Measurements from ENCODE around the gene HRH2. TPM values are rescaled to one million over a fixed set of nuclear protein-coding genes. Genes with fewer than 3 reads are reported as not detected.

Gene HRH2
- total RNA-seq, 1 experiment from 2014 or later, result not detected

DNA sequence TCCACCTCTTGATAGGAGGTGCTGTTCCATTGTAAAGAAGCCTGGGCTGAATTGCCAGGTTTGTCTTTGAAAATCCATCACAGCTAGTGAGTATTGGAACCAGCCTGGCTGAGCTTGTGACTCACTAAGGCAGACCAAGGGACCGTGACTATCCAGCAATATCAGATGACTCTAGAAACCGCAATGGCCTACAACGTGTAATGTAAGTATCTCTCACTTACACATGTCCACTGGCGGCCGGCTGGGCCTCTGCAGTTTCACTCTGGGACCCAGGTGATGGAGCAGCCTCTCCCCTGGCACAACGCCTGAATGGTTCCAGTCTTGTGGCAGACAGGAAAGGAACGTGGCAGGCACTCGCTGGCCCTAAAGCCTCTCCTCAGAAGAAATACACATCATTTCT is 3.1 kb upstream of the HRH2 start:
- H3K4me1 ChIP-seq (replicated peaks; ENCODE audit: insufficient read depth), result no peaks in the 10 kb centered on the region
- H3K9me2 ChIP-seq (ENCODE audit: insufficient read depth), result no peaks in the 10 kb centered on the region
- no peak overlapping the region for H3K4me3 ChIP-seq
- H3K9me3 ChIP-seq (ENCODE audit: insufficient read depth, low read depth), result no peaks in the 10 kb centered on the region
- ChIA-PET CTCF (no interaction called here), POLR2A (ENCODE audit: unreplicated experiment) (no interaction called here)
- no peak overlapping the region for H3K4me2 ChIP-seq
- H3K27ac ChIP-seq, result no peak overlapping the region
- no peaks in the 10 kb centered on the region for H3K36me3 ChIP-seq (ENCODE audit: low read depth)
- no TSS peak for BruUV-seq (replicated peaks)
- H2AFZ ChIP-seq, result no peak overlapping the region
- TF ChIP-seq, protein P1, sequence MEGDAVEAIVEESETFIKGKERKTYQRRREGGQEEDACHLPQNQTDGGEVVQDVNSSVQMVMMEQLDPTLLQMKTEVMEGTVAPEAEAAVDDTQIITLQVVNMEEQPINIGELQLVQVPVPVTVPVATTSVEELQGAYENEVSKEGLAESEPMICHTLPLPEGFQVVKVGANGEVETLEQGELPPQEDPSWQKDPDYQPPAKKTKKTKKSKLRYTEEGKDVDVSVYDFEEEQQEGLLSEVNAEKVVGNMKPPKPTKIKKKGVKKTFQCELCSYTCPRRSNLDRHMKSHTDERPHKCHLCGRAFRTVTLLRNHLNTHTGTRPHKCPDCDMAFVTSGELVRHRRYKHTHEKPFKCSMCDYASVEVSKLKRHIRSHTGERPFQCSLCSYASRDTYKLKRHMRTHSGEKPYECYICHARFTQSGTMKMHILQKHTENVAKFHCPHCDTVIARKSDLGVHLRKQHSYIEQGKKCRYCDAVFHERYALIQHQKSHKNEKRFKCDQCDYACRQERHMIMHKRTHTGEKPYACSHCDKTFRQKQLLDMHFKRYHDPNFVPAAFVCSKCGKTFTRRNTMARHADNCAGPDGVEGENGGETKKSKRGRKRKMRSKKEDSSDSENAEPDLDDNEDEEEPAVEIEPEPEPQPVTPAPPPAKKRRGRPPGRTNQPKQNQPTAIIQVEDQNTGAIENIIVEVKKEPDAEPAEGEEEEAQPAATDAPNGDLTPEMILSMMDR (conservative IDR thresholded peaks at IDR 0.05), result no peak
- TF ChIP-seq EZH2 (IDR thresholded peaks at IDR 0.05; ENCODE audit: low read depth), result no peak
- H3K79me2 ChIP-seq (ENCODE audit: low read depth), result no peaks in the 10 kb centered on the region
- H3F3A ChIP-seq (ENCODE audit: insufficient read depth, low read depth), result no peaks in the 10 kb centered on the region
- H4K20me1 ChIP-seq (ENCODE audit: insufficient read depth), result no peaks in the 10 kb centered on the region
- intact Hi-C loops (cut with micrococcal nuclease; ENCODE audit: unreplicated experiment), result no loop called here
- H3K27me3 ChIP-seq (ENCODE audit: insufficient read depth, low read depth), result peaks cover 80% of the 10 kb centered on the region
- peak in 1 of 2 experiments; percentile 52 for DNase-seq

DNA sequence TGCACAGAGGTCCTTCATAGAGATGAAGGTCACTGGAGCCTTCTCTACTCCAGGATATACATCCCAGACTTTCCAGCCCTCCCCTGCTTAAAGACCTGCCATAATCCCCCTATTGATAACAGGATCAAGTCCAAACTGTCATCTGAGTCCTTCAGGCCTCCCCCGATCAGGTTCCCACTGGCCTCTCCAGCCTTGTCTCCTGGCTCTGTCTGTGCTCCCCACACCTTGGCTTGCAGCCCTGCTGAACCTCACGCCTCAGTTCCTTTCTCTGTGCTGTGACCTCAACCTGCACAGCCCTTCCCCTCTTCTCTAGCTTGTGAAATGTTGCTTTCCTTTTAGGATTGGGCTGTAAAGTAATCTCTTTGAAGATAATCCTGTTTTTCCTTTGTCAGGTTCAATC is 2.5 kb upstream of the HRH2 start:
- H3K9me2 ChIP-seq (ENCODE audit: insufficient read depth), result no peaks in the 10 kb centered on the region
- no peaks in the 10 kb centered on the region for H3K79me2 ChIP-seq (ENCODE audit: low read depth)
- no peaks in the 10 kb centered on the region for H3K36me3 ChIP-seq (ENCODE audit: low read depth)
- no peak overlapping the region for H3K27ac ChIP-seq
- H2AFZ ChIP-seq, result no peak overlapping the region
- no peak overlapping the region for H3K4me3 ChIP-seq
- DNase-seq, result no peak
- no peaks in the 10 kb centered on the region for H4K20me1 ChIP-seq (ENCODE audit: insufficient read depth)
- peaks cover 86% of the 10 kb centered on the region for H3K27me3 ChIP-seq (ENCODE audit: insufficient read depth, low read depth)
- CTCF ChIA-PET, result no interaction called here
- intact Hi-C loops (cut with micrococcal nuclease; ENCODE audit: unreplicated experiment), result no loop called here
- H3K9me3 ChIP-seq (ENCODE audit: insufficient read depth, low read depth), result no peaks in the 10 kb centered on the region
- no peaks in the 10 kb centered on the region for H3F3A ChIP-seq (ENCODE audit: insufficient read depth, low read depth)
- no peaks in the 10 kb centered on the region for H3K4me1 ChIP-seq (replicated peaks; ENCODE audit: insufficient read depth)
- POLR2A ChIA-PET (ENCODE audit: unreplicated experiment), result no interaction called here
- no peak overlapping the region for H3K4me2 ChIP-seq
- TF ChIP-seq EZH2 (IDR thresholded peaks at IDR 0.05; ENCODE audit: low read depth), result no peak
- TF ChIP-seq, protein P1 (conservative IDR thresholded peaks at IDR 0.05), result no peak
- no TSS peak for BruUV-seq (replicated peaks)

DNA sequence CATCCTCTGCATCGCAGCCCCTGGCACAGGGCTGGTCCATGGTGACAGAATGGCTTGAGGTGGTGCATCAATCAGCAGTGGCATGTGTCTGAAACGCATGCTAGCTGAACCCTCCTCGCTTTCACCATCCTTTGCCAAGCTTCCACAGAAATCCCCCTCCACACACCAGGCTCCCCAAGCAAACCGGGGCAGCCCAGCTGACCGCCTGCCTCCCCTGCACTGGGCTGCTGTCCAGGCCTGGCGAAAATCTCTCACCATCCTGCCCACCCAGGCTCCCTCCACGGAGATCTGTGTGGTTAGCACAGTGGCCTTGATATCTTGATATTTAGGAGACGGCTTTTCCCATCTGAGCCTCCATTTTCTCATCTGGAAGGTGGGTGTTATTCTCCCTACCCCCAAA is 905 bp upstream of the HRH2 start:
- no peaks in the 10 kb centered on the region for H3K36me3 ChIP-seq (ENCODE audit: low read depth)
- CTCF ChIA-PET, result no interaction called here
- intact Hi-C loops (cut with micrococcal nuclease; ENCODE audit: unreplicated experiment), result no loop called here
- no peak overlapping the region for H3K4me3 ChIP-seq
- no peaks in the 10 kb centered on the region for H3F3A ChIP-seq (ENCODE audit: insufficient read depth, low read depth)
- TF ChIP-seq, protein P1 (conservative IDR thresholded peaks at IDR 0.05), result no peak
- TF ChIP-seq EZH2 (IDR thresholded peaks at IDR 0.05; ENCODE audit: low read depth), result no peak
- H3K79me2 ChIP-seq (ENCODE audit: low read depth), result no peaks in the 10 kb centered on the region
- DNase-seq, result no peak
- POLR2A ChIA-PET (ENCODE audit: unreplicated experiment), result no interaction called here
- no peak overlapping the region for H3K27ac ChIP-seq
- no TSS peak for BruUV-seq (replicated peaks)
- no peaks in the 10 kb centered on the region for H4K20me1 ChIP-seq (ENCODE audit: insufficient read depth)
- H3K27me3 ChIP-seq (ENCODE audit: insufficient read depth, low read depth), result peaks cover 90% of the 10 kb centered on the region
- no peak overlapping the region for H2AFZ ChIP-seq
- H3K4me1 ChIP-seq (replicated peaks; ENCODE audit: insufficient read depth), result no peaks in the 10 kb centered on the region
- H3K9me3 ChIP-seq (ENCODE audit: insufficient read depth, low read depth), result no peaks in the 10 kb centered on the region
- no peaks in the 10 kb centered on the region for H3K9me2 ChIP-seq (ENCODE audit: insufficient read depth)
- H3K4me2 ChIP-seq, result no peak overlapping the region

All from PC-9 (cell line).